Activated T-cell treated with anti-CD3 and anti-CD28 coated beads for 4 hours (primary cell): ENCODE data around the gene DDX19B.
"Not testable (repeated sequence)": the region's sequence is repeated elsewhere in the genome, so short reads cannot be mapped to it uniquely, and the experiment has no call there.

Experiments
- DNase-seq: peaks from one replicate; pipeline ENCODE4 v3.0.0-alpha.2; 2020

DDX19B gene

DNA sequence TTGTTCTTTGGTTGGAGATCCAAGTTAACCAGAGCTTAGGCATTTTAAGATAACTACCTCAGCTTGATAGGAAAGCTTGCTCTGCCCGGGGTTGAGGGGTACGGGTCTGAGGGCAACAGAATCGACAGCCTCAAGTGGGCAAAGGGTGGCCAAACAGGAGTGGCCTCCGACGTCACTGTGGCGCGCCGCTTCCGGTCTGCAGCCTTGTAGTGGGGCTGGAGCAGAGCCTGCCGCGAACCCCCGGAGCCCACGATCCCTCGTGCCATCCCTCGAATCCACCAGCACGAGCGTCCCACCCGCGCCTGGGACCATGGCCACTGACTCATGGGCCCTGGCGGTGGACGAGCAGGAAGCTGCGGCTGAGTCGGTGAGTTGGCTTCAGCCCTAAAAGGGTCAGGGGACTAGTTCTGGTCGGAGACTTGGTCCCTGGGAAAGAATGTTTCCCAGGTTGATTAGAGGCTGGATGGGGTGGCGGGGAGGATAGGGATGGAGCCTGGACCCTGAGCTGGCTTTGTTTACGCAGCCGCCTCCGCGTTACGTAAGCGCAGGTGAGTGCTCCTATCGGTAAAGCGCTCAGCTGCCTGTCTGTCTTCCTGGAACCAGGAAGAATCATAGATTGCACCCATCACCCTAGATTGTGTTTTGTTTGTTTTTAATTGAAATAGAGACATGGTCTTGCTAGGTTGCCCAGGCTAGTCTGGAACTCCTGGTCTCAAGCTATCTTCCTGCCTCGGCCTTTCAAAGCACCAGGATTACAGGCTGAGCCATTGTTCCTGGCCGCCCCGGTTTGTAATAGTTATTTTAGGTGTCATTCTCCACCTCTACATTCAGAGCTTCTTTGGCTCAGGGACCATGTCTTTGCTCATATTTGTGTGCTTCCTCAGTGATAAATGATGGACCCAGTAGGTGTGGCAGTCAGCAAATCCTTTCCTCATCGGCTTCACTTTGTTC, at the start of gene DDX19B:
DDX19B (plus strand) TSS at position 199 of the 951 bp plus-strand sequence; CDS start at position 311, 112 bp downstream.
- peak; percentile 31 for DNase-seq

DNA sequence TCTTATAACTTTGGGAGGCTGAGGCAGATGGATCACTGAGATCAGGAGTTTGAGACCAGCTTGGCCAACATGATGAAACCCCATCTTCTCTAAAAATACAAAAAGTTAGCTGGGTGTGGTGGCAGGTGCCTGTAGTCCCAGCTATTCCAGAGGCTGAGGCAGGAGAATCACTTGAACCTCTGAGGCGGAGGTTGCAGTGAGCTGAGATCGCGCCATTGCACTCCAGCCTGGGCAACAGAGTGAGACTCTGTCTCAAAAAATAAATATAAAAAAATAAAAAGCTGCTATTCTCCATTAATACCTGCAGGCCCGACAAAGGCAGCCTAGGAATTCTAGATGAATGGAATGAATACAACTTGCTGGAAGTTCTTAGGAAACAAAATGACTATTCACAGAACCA, 49.3 kb upstream of the DDX19B start:
- not testable (repeated sequence) for DNase-seq

DNA sequence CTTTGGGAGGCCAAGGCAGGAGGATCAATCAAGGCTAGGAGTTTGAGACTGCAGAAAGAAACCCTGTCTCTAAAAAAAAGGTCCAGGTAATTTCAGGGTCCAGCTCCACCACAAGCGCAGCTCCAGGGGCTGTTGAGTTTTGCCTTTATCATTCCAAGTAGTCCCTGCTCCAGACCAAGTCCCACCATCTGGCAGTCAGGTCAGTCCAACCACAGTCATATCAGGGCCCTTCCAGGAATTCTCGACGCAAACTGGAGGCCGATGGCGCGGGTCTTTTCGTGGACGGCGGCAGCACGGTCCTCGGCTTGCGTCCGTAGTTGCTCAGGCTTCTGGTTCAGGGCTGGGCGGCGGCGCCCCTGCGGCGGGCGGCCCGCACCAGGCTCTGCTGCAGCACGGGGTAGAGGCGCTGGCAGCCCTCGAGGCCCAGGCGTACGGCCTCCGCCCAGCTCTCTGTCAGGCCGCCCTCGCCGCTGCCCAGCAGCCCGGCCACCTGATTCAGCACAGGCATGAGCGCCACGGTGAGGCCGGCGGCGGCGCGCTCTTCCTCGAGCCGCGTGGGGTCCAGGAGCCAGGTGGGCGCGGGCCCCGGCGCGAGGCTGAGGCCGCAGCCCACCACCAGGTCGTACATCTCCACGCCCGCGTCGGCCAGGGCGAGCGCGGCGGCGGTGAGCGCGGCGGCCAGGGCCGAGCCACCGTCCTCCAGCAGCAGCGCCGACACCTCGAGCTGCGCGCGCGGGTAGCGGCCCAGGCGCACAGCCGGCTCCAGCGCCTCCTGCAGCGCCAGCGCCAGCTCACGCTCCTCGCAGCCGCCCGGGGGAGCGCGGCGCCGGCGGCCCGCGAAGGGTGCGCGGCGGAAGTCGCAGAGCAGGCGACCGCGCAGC, 48.0 kb upstream of the DDX19B start:
- no peak for DNase-seq

DNA sequence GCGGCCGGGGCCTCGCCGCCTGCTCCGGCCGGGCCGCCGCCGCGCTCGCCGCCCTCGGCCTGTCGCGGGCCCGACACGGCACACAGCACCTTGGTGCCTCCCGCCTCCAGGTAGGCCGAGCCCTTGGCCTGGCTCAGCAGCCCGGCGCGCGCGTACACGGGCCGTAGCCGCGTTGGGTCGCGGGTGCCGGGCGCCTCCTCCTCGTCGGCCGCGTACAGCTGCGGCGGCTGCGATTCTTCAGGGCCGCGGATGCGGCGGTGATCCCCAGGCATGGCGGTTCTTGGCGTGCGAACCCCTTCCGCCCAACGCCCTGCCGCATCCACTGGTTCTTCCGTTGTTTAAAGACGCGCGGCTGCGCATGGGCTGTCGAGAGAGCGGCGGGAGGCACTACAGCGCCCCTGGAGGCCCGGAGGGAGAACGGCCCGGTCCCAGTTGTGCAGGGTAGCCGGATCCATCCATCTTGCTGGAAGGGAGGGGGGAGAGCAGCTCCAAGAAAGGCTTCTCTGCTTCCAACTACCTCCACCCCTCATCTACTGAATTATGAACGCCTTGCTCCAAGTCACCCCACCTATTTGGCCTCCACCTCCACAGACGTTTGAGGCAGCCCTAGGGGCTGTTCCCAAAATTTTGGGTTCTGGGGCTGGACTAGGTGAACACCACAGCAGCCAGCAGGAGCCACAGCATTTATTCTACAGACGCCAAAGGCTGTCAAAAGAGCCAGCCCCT, 47.2 kb upstream of the DDX19B start, which contains the start of gene EXOSC6:
EXOSC6 (minus strand) TSS at position 312 of the 726 bp plus-strand sequence; CDS start at position 272, 40 bp downstream.
- DNase-seq: peak; percentile 85

DNA sequence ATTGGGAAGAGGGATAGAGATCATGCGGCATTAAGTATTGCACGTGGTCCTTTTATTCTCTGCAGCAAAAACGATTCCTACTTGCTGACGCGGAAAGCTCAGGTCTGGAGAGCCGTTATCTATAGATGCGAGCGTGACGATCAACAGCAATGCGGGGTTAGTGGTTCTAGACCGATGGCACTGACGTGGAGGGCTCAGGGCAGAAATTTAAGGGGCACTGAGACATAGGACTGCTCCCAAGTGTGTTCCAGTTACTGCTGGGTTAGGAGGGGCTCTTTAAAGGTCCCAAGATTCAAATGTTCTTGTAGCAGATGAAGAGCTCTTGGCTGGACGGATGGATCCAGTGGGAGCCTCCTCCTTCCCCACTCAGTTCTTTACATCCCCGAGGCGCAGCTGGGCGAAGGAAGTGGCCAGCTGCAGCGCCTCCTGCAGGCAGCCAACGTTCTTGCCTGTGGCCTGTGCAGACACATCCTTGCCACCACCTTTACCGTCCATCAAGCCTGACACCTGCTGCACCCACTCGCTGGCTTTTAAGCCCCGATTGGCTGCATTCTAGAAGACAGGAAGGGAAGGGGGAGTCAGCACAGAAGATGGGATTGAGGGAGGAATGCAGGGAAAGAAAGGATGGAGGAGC, 46.5 kb upstream of the DDX19B start:
- no peak for DNase-seq

DNA sequence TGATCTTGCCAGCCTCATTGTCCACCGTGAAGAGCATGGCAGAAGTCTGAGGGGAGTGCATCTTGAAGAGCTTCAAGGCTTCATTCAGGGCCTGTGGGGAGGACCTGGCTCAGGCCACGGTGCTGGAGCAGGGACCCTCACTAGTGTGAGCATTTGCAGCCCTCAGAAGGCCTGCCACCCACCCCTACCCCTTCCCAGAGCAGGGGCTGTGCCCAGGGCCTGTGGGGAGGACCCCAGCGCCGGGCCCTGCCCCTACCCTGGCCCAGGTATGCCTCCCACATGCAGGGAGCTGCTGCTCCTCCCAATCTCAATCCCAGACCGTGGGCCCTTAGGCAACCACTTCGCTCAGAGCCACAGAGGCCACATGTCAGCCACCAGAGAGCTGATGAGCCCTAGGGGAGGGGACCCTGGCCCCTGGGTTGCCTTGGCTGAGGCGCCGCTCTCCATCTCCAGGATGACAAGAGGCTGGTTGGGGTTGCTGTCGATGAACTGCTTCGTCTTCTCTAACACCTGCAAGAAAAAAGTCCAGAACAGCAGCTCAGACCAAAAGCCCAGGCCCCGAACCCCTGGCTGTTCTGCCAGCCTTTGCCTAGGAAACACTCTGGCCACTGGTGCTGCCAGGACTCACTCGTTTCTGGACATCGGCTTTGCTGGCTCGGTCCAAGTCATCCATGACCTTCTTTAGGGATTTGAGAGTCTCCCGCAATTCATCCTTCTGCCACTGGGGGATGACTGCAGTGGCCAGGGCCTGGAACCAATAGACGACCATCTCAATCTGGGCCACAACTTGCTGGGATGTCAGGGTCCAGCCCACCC, 45.5 kb upstream of the DDX19B start:
- DNase-seq: no peak

DNA sequence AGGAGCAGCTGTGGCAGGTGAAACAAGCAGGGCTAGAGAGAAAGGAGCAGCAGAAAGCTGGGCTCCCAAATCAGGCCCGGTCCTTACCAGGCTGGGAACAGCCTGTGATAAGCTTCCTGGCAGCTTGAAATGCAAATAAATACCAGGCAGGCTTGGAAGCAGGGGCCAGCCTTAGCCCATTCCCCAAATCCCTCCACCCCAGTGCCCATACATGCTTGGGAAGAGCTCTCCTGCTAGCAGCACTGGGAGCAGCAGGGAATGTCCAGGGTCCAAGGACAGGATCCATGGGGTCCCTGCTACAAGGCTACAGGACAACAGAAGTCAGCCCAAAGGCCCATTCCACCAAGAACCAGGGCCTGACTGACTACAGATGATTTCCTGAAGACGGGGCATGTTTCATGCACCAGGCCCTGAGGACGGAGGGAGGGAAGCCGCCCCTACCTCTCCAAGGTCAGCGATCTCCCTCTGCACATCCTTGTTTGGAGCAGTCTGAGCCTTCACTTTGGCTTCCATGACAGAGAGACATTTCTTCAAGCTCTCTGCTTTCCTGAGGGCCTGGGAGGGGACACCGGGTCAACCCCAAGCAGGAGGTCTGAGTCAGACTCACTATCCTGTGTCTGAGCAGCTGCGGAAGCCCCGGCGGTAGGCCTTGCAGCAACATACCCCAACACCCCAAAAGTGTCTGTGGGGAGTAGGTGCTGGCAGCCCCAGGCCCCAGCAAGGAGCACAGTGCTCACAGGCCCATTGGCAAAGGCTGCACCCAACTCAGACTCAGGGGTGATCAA, 44.6 kb upstream of the DDX19B start:
- DNase-seq: no peak

DNA sequence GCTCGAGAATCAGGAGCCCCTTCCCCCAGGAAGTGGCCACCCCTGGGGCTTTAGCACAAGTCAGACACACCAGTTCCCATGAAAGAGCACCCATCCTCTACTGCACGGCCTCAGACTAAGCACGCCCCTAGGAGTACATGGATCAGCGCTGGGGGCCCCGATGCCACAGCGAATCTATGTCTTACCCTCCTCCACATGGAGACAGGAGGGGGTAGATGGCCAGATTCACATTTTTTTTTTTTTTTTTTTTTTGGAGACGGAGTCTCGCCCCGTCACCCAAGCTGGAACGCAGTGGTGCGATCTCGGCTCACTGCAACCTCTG, 44.1 kb upstream of the DDX19B start:
- no peak for DNase-seq

DNA sequence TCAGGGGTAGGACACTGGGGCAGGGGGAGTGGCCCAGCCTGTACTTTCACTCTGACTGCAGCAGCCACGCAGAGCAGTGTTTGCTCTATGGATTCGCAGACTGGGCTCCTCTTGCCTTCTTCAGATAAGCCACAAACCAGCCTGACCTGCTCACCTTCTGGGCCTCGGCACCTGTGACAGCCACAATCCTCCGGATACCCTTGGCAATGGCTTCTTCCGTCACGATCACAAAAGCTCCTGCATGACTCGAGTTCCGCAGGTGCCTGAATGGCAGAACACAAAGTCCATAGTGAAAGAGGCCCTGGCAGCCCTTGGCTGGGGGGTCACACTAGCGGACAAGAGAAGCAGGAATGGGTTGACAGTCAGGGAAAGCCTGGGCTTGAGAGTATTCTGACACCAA, 43.4 kb upstream of the DDX19B start:
- DNase-seq: no peak

DNA sequence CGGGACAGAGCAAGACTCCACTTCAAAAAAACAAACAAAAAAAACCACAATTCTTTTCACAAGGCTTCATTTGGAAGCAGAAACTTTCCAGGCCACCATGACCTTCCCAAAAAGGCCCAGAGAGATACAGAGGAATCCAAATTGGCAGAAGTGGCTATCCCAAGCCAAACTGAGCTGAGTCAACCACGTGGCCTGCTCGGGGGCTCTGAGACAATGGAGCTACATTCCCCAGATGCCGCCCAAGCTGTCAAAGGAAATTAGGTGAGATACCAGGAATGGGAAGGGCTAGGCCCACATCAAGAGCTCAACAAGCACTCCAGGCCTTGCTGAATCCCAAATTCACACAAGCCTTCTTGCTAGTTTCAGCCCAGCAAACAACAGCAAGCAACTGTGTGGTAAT, 41.6 kb upstream of the DDX19B start:
- no peak for DNase-seq

DNA sequence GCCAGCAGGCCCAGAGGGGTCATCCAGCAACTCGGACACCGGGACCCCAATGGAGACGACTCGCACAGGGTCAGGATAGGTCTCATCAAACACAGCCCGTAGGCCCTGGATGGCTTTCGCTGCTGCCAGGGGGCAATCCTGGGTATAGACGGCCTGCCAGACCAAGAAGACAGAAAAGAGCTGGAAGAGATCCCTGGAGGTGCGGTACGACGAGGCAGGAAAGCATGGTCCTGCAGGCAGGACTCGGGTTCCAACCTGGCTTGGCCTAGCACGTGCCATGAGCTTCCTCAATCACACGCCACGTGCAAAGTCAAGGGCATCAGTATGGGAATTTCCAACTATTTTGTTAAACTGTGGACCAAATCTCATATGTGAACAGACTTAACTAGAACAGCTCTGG, 40.9 kb upstream of the DDX19B start:
- no peak for DNase-seq

DNA sequence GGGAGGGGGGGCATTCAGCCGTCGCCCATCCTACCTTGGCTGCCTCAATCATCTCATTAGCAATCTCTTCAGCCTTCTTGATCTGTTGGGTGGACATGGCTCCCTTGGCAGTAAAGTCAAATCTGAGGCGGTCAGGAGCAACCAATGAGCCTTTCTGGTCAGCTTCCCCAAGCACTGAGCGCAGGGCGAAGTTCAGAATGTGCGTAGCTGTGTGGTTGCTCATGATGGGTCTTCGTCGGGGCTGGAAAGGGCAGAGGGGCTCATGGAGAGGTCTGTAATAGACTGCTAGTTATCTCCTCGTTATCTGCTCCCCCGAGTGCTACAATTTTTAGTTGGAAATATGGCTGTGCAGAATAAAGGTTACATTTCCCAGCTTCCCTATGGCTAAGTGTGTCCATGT, 40.0 kb upstream of the DDX19B start:
- DNase-seq: no peak

DNA sequence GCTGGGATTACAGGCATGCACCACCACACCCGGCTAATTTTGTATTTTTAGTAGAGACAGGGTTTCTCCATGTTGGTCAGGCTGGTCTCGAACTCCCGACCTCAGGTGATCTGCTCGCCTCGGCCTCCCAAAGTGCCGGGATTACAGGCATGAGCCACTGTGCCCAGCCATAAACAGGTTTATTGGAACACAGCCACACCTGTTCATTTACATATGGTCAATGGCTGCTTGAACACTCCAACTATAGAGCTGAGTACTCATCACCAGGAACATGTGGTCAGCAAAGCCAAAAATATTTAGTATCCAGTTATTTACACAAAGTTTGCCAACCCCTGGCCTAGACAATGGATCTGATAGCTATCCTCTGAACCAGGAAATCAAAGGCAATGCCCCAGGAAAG, 39.1 kb upstream of the DDX19B start:
- not testable (repeated sequence) for DNase-seq

DNA sequence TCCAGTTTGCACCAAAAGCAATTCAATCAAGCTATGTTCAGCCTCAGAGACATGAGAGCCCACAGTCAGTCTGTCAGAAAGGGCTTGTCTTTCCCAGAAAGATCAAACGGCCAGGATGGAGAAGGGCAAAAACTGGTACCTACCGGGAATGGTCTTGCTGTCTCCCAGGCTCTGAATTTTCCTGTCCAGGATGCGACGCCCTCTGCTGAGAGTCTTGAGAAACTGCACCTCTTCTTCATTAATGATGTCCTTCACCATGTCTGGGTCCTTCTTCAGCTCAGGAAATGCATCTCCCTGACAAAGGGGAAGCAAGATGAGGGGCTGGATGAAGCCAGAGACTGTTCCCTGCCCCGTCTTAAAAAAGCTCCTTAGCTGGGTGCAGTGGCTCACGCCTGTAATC, 31.5 kb upstream of the DDX19B start:
- DNase-seq: no peak

DNA sequence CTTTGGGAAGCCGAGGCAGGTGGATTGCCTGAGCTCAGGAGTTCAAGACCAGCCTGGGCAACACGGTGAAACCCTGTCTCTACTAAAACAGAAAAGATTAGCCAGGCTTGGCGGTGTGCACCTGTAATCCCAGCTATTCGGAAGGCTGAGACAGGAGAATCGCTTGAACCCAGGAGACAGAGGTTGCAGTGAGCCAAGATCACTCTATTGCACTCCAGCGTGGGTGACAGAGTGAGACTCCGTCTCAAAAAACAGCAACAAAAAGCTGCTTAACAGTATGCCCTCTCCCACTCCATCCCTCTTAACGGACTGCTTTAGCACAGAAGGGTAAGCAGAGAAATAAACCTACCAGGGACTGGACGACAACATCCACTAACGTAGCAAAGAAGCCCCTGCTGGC, 31.1 kb upstream of the DDX19B start:
- not testable (repeated sequence) for DNase-seq

DNA sequence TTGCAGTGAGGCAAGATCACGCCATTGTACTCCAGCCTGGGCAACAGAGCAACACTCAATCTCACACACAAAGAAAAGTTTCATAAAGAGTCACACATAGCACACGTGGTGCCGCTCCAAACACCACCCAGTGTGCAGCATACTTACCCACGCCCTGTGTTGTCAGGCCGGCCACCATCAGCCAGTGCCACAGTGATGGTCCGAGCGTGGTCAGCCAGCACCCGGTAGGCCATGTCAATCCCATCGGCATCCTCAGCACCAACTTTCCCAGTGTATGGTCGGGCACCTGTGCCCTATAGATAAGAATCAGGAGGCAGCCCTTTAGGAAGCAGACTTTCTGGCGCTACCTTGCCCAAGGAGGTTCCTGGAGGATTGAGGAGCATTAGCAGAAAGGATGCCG, 29.5 kb upstream of the DDX19B start:
- DNase-seq: no peak

DNA sequence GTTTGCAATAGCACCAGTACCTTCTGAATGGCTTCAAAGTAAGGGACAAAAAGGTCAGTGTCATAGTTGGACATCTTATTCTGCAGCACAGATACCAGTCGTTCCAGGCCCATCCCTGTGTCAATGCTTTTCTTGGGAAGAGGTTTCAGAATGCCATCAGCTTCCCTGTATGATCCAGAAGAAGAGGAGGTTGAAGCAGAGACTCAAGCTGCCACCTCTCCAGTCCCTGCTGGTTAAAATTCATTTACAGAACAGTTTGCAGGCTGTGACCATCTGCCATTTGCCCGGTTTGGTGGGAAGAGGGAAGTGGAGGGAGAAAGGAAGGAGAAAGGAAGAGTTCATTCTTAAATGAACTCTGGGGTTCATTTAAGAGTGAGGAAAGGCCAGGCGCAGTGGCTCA, 28.8 kb upstream of the DDX19B start:
- no peak for DNase-seq

DNA sequence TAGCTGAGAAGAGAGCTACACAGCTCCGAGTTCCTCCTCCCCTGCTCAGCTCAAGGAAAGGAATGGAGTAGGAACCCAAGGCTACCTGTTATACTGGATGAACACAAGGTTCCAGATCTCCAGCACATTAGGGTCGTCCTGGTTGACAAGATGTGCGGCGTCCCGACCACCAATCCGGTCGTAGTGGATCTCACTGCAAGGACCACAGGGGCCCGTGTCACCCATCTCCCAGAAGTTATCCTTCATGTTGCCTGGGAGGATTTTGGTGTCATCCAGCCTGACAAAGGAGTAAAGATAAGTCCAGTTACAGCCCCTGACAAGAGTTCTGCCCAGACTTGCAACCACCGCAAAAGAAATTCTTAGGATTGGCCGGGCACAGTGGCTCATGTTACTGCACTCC, 27.3 kb upstream of the DDX19B start:
- no peak for DNase-seq

DNA sequence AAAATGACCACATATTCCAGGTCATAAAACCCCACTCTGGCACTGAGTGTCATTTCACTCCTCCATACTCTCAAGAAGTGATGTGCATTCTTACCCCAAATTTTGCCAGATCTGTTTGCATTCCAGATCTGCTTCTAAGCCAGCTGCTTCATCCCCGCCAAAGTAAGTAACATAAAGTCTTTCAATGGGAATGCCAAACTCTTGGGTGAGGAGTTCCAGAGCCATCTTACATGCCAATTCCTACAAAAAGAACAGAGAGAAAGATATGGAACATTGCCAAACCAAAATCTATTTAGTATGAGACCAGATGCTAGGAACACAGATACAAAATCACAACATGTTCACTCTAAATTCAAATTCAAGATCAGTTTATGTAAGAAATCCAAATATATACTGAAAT, 22.6 kb upstream of the DDX19B start:
- no peak for DNase-seq

DNA sequence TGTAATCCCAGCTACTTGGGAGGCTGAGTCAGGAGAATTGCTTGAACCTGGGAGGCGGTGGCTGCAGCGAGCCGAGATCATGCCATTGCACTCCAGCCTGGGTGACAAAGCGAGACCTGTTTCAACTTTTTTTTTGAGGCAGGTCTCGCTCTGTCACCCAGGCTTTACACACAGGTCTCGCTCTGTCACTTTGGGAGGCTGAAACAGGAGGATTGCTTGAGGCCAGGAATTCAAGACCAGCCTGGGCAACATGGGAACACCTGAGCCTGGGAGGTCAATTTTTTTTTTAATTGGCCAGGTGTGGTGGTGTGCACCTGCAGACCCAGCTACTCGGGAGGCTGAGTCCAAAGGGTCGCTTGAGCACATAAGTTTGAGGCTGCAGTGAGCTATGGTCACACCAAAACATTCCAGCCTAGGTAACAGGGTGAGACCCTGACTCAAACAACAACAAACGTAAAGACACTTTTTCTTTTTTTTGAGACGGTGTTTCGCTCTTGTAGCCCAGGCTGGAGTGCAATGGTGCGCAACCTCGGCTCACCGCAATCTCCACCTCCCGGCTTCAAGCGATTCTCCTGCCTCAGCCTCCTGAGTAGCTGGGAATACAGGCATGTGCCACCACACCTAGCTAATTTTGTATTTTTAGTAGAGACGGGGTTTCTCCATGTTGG, 11.5 kb upstream of the DDX19B start:
- not testable (repeated sequence) for DNase-seq
